Fibroblast of the aortic adventitia (primary cell): ENCODE measurements around the gene CAMTA1. TPM values are rescaled to one million over a fixed set of nuclear protein-coding genes. Genes with fewer than 3 reads are reported as not detected.

Experiments
- DNase-seq: peaks from one replicate; pipeline ENCODE4 v3.0.0-alpha.2; 2010; ENCODE audit warnings: low read depth
- H3K4me3 ChIP-seq: 2 replicates; pipeline ENCODE4 v1.5.1; 2011; ENCODE audit warnings: low read depth, mild to moderate bottlenecking, control low read depth, low read length, moderate library complexity
- CTCF ChIP-seq: IDR thresholded peaks from 2 replicates; pipeline ENCODE4 v1.5.1; 2011; ENCODE audit warnings: mild to moderate bottlenecking, low read length, control low read depth, inconsistent platforms; ENCODE audit not compliant: insufficient read depth
- total RNA-seq: library from RNA; depleted of rRNA; stranded (reverse); fragments of >200 nt; gene quantifications from 2 replicates; pipeline ENCODE4 v1.2.3, GENCODE V29; 2012; ENCODE audit warnings: low replicate concordance

CAMTA1 gene
- total RNA-seq, 1 donor: 91.9 TPM

GRCh38 chr1:7079637-7080036 lies 294.4 kb downstream of the CAMTA1 start:
- TF ChIP-seq CTCF: no peak
- H3K4me3 ChIP-seq: no peak overlapping the region
- DNase-seq: no peak

GRCh38 chr1:7084232-7084894 lies 299.1 kb downstream of the CAMTA1 start:
- no peak for DNase-seq
- TF ChIP-seq CTCF: no peak
- H3K4me3 ChIP-seq: no peak overlapping the region

GRCh38 chr1:7085521-7085920 lies 300.3 kb downstream of the CAMTA1 start:
- H3K4me3 ChIP-seq: no peak overlapping the region
- no peak for DNase-seq
- no peak for TF ChIP-seq CTCF

GRCh38 chr1:7086106-7086505 lies 300.9 kb downstream of the CAMTA1 start:
- TF ChIP-seq CTCF: no peak
- no peak for DNase-seq
- no peak overlapping the region for H3K4me3 ChIP-seq

GRCh38 chr1:7087888-7088287 lies 302.6 kb downstream of the CAMTA1 start:
- DNase-seq: no peak
- no peak overlapping the region for H3K4me3 ChIP-seq
- TF ChIP-seq CTCF: no peak

GRCh38 chr1:7089497-7089896 lies 304.2 kb downstream of the CAMTA1 start:
- no peak overlapping the region for H3K4me3 ChIP-seq
- DNase-seq: no peak
- TF ChIP-seq CTCF: no peak

GRCh38 chr1:7093297-7093696 lies 308.0 kb downstream of the CAMTA1 start:
- H3K4me3 ChIP-seq: no peak overlapping the region
- DNase-seq: no peak
- TF ChIP-seq CTCF: no peak
